GM12801 (cell line): ENCODE results near the gene CSF3.

ENCODE experiments used
- TF ChIP-seq, protein P1 (sequence below): IDR thresholded peaks from one replicate; pipeline ENCODE4 v1.5.1; 2011; ENCODE audit warnings: control low read depth; ENCODE audit not compliant: insufficient read length; ENCODE audit errors: extremely low read depth

CSF3 gene, protein sequence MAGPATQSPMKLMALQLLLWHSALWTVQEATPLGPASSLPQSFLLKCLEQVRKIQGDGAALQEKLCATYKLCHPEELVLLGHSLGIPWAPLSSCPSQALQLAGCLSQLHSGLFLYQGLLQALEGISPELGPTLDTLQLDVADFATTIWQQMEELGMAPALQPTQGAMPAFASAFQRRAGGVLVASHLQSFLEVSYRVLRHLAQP

DNA sequence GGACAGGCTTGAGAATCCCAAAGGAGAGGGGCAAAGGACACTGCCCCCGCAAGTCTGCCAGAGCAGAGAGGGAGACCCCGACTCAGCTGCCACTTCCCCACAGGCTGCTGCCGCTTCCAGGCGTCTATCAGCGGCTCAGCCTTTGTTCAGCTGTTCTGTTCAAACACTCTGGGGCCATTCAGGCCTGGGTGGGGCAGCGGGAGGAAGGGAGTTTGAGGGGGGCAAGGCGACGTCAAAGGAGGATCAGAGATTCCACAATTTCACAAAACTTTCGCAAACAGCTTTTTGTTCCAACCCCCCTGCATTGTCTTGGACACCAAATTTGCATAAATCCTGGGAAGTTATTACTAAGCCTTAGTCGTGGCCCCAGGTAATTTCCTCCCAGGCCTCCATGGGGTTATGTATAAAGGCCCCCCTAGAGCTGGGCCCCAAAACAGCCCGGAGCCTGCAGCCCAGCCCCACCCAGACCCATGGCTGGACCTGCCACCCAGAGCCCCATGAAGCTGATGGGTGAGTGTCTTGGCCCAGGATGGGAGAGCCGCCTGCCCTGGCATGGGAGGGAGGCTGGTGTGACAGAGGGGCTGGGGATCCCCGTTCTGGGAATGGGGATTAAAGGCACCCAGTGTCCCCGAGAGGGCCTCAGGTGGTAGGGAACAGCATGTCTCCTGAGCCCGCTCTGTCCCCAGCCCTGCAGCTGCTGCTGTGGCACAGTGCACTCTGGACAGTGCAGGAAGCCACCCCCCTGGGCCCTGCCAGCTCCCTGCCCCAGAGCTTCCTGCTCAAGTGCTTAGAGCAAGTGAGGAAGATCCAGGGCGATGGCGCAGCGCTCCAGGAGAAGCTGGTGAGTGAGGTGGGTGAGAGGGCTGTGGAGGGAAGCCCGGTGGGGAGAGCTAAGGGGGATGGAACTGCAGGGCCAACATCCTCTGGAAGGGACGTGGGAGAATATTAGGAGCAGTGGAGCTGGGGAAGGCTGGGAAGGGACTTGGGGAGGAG is at the start of gene CSF3:
TSS of gene CSF3 (plus strand) at position 436 of the 993 bp plus-strand sequence. CDS start at position 471, 35 bp downstream.
- TF ChIP-seq, protein P1, sequence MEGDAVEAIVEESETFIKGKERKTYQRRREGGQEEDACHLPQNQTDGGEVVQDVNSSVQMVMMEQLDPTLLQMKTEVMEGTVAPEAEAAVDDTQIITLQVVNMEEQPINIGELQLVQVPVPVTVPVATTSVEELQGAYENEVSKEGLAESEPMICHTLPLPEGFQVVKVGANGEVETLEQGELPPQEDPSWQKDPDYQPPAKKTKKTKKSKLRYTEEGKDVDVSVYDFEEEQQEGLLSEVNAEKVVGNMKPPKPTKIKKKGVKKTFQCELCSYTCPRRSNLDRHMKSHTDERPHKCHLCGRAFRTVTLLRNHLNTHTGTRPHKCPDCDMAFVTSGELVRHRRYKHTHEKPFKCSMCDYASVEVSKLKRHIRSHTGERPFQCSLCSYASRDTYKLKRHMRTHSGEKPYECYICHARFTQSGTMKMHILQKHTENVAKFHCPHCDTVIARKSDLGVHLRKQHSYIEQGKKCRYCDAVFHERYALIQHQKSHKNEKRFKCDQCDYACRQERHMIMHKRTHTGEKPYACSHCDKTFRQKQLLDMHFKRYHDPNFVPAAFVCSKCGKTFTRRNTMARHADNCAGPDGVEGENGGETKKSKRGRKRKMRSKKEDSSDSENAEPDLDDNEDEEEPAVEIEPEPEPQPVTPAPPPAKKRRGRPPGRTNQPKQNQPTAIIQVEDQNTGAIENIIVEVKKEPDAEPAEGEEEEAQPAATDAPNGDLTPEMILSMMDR = no peak

DNA sequence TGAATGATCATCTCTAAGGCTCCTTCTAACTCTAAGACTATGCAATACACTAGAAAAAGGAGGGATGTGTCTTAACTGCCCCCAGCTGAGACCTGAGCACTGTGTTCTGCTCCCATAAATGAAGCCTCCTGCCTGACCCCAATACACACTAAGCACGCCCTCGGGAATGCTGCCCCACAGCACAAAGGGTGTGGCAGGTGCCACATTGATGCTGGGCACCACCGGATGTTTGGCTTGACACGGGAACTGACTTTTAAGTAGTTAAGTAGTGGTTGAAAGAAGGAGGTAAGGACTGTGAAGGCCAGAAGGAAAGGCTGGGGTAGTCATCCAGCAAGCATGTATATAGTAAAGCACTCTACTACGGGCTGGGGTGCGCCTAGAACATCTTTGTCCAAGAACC is 48.5 kb upstream of the CSF3 start:
- TF ChIP-seq, protein P1 = no peak

DNA sequence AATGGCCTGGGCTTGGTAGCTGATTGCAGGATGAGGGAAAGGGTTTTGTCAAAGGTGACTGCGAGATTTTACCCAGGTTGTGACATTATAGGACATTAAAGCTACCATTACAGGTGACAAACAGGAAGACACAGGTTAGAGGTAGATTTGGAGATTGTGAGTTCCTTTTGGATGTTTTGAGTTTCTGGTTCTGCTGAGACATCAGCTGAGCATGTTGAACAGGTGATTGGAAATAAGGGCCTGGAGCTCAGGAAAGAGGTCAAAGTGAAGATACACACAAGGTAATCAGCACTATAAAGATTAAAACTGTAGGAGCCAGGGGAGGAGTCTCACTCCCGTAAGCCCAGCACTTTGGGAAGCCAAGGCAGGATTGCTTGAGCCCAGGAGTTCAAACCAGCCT is 46.5 kb upstream of the CSF3 start:
- TF ChIP-seq, protein P1 = no peak

DNA sequence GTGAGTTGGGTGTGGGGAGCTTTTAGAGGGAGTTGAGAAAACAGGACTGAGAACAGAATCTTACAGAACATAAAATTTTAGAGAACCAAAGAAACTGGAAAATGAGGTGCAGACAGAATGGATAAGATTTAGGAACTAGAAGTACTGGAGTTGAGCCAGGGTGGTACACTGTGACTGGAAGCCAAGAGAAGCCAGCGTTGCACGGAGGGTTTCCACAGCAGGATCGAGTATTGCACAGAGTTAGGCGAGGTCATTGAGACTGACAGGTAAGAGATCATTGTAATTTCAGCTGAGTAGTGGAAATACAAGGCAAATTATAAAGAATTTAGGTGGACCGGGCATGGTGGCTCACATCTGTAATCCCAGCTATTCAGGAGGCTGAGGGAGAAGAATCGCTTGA is 45.9 kb upstream of the CSF3 start:
- TF ChIP-seq, protein P1 = no peak

DNA sequence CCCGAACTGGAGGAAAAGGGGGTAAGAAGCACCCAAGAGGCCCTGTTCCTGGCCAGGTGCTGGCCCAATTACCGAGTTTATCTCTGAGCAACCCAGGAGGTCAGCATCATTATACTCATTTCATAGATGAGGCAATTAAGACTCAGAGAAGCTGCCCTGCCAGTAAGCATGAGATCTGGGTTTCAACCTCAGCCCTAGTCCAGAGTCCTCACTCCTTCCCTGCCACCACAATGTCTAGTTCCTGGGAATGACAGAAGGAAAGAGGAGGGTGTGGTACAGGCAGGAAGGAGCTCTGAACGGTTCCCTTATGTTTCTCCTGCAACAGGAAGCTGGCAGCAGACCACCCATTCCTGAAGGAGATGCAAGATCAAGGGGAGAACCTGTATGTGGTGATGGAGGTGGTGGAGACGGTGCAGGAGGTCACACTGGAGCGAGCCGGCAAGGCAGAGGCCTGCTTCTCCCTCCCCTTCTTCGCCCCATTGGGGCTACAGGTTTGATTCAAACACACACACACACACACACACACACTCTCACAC is 45.0 kb upstream of the CSF3 start:
- TF ChIP-seq, protein P1 = no peak

DNA sequence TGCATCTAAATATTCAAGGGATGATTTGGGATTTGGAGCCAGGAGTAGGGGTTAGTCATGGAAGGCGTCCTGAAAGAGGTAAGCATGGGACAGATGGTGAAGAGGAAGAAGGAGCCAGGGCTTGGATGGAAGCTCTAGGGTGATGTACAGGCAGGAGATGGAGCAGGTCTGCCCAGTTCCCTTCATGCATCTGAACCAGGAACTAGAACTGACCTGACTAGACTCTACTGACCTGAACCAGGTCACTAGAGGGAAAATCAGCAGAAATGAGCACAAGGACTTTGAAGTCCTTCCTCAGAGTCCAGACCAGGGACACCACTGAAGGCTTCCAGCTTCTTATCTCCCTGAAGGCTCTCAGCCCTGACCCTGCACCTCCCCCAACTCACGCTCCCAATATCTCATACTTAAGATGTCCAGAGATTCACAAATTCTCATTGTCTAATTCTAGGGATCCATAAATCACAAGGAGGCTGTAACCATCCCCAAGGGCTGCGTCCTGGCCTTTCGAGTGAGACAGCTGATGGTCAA is 44.1 kb upstream of the CSF3 start:
- TF ChIP-seq, protein P1 = no peak

DNA sequence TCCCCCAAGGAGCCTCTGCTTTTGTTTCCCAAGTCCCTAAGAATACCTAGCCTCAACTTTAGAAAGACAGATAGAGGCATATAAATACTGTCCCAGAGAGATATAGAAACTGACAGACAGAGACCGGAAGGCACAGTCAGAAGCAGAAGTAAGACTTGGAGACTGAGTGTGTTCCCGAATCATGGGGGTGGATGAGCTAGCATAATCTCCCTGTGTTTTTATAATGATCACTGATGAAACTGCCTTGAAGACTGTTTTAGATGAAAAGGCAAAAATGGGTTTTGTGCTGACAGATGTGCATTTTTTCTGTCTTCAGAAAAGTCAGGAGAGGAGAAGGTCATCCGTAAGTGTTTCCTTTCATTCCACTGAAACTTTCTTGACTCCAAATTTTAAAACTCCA is 43.0 kb upstream of the CSF3 start:
- TF ChIP-seq, protein P1 = no peak
